Endodermal cell (in vitro differentiated cells): Measurements from ENCODE around the gene ZBED1. TPM values are rescaled to one million over a fixed set of nuclear protein-coding genes. Genes with fewer than 3 reads are reported as not detected.

Experiments used
- DNase-seq: peaks from one replicate; pipeline ENCODE4 v3.0.0-alpha.2; 2017
- H3K27ac ChIP-seq: 2 replicates; pipeline ENCODE4 v1.5.1; 2013; ENCODE audit warnings: mild to moderate bottlenecking, low read depth, low read length, moderate library complexity
- H3K27me3 ChIP-seq: 2 replicates; pipeline ENCODE4 v1.6.1; 2013; ENCODE audit warnings: mild to moderate bottlenecking, low read length, moderate library complexity; ENCODE audit not compliant: insufficient read depth, control insufficient read depth, poor library complexity, severe bottlenecking
- H3K36me3 ChIP-seq: 2 replicates; pipeline ENCODE4 v1.7.0; 2013; ENCODE audit warnings: mild to moderate bottlenecking, low read length, moderate library complexity; ENCODE audit not compliant: control insufficient read depth, insufficient read depth
- H3K4me1 ChIP-seq: one replicate; pipeline ENCODE4 v1.7.0; 2013; ENCODE audit warnings: low read length; ENCODE audit not compliant: control insufficient read depth, insufficient read depth
- H3K4me3 ChIP-seq: 2 replicates; pipeline ENCODE4 v1.5.1; 2013; ENCODE audit warnings: mild to moderate bottlenecking, low read length, moderate library complexity
- H3K9ac ChIP-seq: 2 replicates; pipeline ENCODE4 v1.6.1; 2013; ENCODE audit warnings: mild to moderate bottlenecking, low read length, moderate library complexity; ENCODE audit not compliant: poor library complexity, severe bottlenecking; ENCODE audit errors: extremely low read depth
- H3K9me3 ChIP-seq: 2 replicates; pipeline ENCODE4 v1.6.1; 2013; ENCODE audit warnings: mild to moderate bottlenecking, low read length, moderate library complexity; ENCODE audit not compliant: control insufficient read depth
- H3K27ac Mint-ChIP-seq: 2 replicates; pipeline ENCODE4 v1.8.0; 2020; ENCODE audit warnings: mixed read lengths
- H3K27me3 Mint-ChIP-seq: 2 replicates; pipeline ENCODE4 v1.8.0; 2021; ENCODE audit warnings: mild to moderate bottlenecking, mixed read lengths; ENCODE audit not compliant: insufficient read depth
- H3K36me3 Mint-ChIP-seq: 2 replicates; pipeline ENCODE4 v1.8.0; 2020; ENCODE audit warnings: low read depth, mixed read lengths
- H3K4me1 Mint-ChIP-seq: 2 replicates; pipeline ENCODE4 v1.8.0; 2020; ENCODE audit warnings: mixed read lengths
- H3K4me3 Mint-ChIP-seq: 2 replicates; pipeline ENCODE4 v1.8.0; 2020; ENCODE audit warnings: mild to moderate bottlenecking, moderate library complexity, mixed read lengths
- H3K9me3 Mint-ChIP-seq: 2 replicates; pipeline ENCODE4 v1.8.0; 2020; ENCODE audit warnings: mild to moderate bottlenecking, mixed read lengths
- CTCF ChIP-seq: fragments of 200-600 bp; sonication (generic); conservative IDR thresholded peaks from 2 replicates; pipeline ENCODE4 v1.5.0; 2021; ENCODE audit warnings: antibody characterized with exemption, mild to moderate bottlenecking
- WGBS, 2 experiments: methylation state at CpG; one replicate each; pipeline versions ENCODE4 v1.1.5 to v1.1.7; 2013; ENCODE audit warnings: missing lambda C conversion rate in 2 of 2, mixed read lengths in 1 of 2; ENCODE audit not compliant: insufficient coverage in 1 of 2, insufficient read length in 1 of 2; 5-methylcytosine and 5-hydroxymethylcytosine counted together
- total RNA-seq, 2 donors: library from RNA; stranded (reverse); fragmentation: NEBNext Ultra II Directional in 1 of 2; extraction: Animal tissue kit (Norgen Biotek cat#: 25700) in 1 of 2; gene quantifications; 2 replicates in 1 of 2; 3 replicates in 1 of 2; pipeline ENCODE4 v1.2.1, GENCODE V29; 2021

Gene ZBED1
- total RNA-seq, 2 donors from 2014 or later = 55.8 to 71.9 TPM

DNA sequence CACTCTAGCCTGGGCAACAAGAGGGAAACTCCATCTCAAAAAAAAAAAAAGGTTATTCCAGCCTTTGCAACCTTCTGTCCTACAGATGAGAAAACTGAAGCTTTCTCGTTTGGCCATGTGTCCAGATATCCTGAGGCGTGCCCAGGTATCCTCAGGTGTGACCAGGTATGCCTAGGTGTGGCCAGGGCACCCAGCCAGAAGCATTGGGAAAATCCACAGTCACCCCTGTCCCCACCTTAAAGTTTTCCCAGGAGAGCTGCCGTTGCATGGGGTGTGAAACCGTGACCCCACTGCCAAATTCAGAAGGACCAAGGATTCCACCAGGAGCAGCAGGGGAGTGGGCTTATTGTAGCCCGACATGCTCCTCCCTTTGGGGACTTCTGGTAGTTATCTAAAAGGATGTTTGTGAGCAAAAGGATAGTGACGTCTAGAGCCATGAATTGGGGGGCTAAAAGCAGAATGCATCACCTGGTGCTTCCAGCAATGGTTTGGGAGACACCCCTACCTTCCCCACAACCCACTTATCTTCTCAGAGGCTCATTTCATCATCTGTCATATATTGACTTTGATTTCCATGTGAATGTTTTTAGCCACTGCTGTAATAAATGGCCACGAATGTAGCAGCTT is 4.0 kb upstream of the ZBED1 start:
- Mint-ChIP-seq H3K4me3 (no peak overlapping the region), H3K9me3 (no peaks in the 10 kb centered on the region), H3K27me3 (no peaks in the 10 kb centered on the region), H3K36me3 (no peaks in the 10 kb centered on the region), H3K4me1 (peaks cover 10% of the 10 kb centered on the region), H3K27ac (no peak overlapping the region)
- Histone ChIP-seq H3K4me1 (peaks cover 2% of the 10 kb centered on the region), H3K27me3 (no peaks in the 10 kb centered on the region), H3K9me3 (no peaks in the 10 kb centered on the region), H3K27ac (no peak overlapping the region), H3K9ac (no peak overlapping the region), H3K36me3 (no peaks in the 10 kb centered on the region), H3K4me3 (no peak overlapping the region)
- no peak for TF ChIP-seq CTCF
- no peak for DNase-seq
- WGBS, 2 experiments = 86 to 98% methylated on average over 6 to 7 of the region's 7 CpGs

DNA sequence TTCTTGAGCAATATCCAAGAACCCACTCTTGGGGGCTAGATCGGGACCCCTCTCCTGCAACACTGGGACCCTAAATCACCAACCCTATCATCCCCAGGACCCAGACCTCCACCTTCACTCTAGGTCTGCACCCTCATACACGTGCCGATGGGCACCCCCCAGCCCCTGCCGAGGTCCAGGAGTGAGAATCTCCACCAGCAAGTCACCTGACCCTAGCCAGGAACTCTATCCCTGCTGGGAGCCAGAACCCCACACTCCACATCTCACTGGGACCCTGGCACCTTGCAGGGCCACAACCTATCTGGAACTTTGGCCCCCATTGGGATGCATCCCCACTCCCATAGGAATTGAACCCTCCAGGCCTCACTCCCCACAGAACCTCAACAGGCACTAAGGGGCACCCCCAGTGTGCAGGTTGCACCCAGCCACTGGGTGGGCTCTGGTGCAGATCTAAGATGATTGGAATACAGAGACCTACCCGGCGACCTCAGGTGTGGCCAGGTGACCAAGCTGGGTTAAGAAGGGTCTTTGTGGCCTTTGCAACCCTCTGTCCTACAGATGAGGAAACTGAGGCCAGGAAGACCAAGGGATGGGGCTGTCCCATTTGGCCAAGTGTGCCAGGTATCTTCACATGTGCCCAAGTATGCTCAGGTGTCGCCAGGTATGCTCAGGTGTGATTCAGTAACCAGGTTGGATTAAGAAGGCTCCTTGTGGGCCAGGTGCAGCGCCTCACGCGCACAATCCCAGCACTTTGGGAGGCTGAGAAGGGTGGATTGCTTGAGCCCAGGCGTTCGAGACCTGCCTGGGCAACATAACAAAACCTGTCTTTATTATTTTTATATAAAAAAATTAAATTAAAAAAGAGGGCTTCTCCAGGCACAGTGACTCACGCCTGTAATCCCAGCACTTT is 3.1 kb upstream of the ZBED1 start:
- H3K27ac Mint-ChIP-seq = no peak overlapping the region
- no peak overlapping the region for H3K4me3 ChIP-seq
- peaks cover 14% of the 10 kb centered on the region for H3K4me1 Mint-ChIP-seq
- H3K4me1 ChIP-seq = peaks cover 2% of the 10 kb centered on the region
- H3K36me3 ChIP-seq = no peaks in the 10 kb centered on the region
- no peaks in the 10 kb centered on the region for H3K27me3 Mint-ChIP-seq
- no peak for TF ChIP-seq CTCF
- H3K27ac ChIP-seq = no peak overlapping the region
- H3K27me3 ChIP-seq = no peaks in the 10 kb centered on the region
- H3K9ac ChIP-seq = no peak overlapping the region
- no peak overlapping the region for H3K4me3 Mint-ChIP-seq
- no peak for DNase-seq
- H3K9me3 ChIP-seq = no peaks in the 10 kb centered on the region
- H3K9me3 Mint-ChIP-seq = no peaks in the 10 kb centered on the region
- H3K36me3 Mint-ChIP-seq = no peaks in the 10 kb centered on the region
- WGBS, 2 experiments = 92 to 100% methylated on average over 3 to 11 of the region's 13 CpGs

GRCh38 chrX:2502668-2503519 is 2.1 kb upstream of the ZBED1 start:
- peak overlapping the region; percentile 72 for H3K4me3 Mint-ChIP-seq

More at GRCh38 chrX:2502668-2503519, 2.1 kb upstream of the ZBED1 start:
- H3K27ac Mint-ChIP-seq = peak overlapping the region; percentile 88
- 89 to 90% methylated on average over 15 to 19 of the region's 19 CpGs for WGBS, 2 experiments
- Histone ChIP-seq H3K36me3 (peaks cover 1% of the 10 kb centered on the region), H3K4me1 (peaks cover 6% of the 10 kb centered on the region), H3K9ac (no peak overlapping the region), H3K27me3 (no peaks in the 10 kb centered on the region), H3K4me3 (no peak overlapping the region), H3K9me3 (no peaks in the 10 kb centered on the region), H3K27ac (peak overlapping the region; percentile 17)
- H3K9me3 Mint-ChIP-seq = no peaks in the 10 kb centered on the region
- no peaks in the 10 kb centered on the region for H3K27me3 Mint-ChIP-seq
- H3K4me1 Mint-ChIP-seq = peaks cover 24% of the 10 kb centered on the region
- peaks cover 3% of the 10 kb centered on the region for H3K36me3 Mint-ChIP-seq
- no peak for TF ChIP-seq CTCF
- DNase-seq = no peak
